HG03575 (cell line): ENCODE data around the gene ARHGAP6.

ENCODE experiments used
- ATAC-seq: cut with Tn5 transposase; IDR thresholded peaks from one replicate; pipeline ENCODE4 v1.9.1; 2021; ENCODE audit not compliant: unreplicated experiment, insufficient number of reproducible peaks, low FRiP score; ENCODE audit errors: extremely low read depth

The ARHGAP6 gene

GRCh38 chrX:11474021-11474420 lies 191.7 kb downstream of the ARHGAP6 start:
- no peak for ATAC-seq

- no peak for ATAC-seq
Observed at GRCh38 chrX:11472879-11473278, 192.8 kb downstream of the ARHGAP6 start.

- no peak for ATAC-seq
Observed at GRCh38 chrX:11472381-11472780, 193.3 kb downstream of the ARHGAP6 start.

GRCh38 chrX:11470250-11470974 lies 195.3 kb downstream of the ARHGAP6 start:
- ATAC-seq, result no peak

GRCh38 chrX:11465648-11466411 lies 199.9 kb downstream of the ARHGAP6 start:
- ATAC-seq, result no peak

- no peak for ATAC-seq
Observed at GRCh38 chrX:11464836-11465463, 200.8 kb downstream of the ARHGAP6 start.

GRCh38 chrX:11464380-11464779 lies 201.3 kb downstream of the ARHGAP6 start:
- no peak for ATAC-seq

GRCh38 chrX:11462648-11463047 lies 203.1 kb downstream of the ARHGAP6 start:
- no peak for ATAC-seq

GRCh38 chrX:11462136-11462535 lies 203.6 kb downstream of the ARHGAP6 start:
- ATAC-seq, result no peak

GRCh38 chrX:11461201-11462001 lies 204.3 kb downstream of the ARHGAP6 start:
- no peak for ATAC-seq

GRCh38 chrX:11460347-11460746 lies 205.4 kb downstream of the ARHGAP6 start:
- ATAC-seq, result no peak

- ATAC-seq, result no peak
Observed at GRCh38 chrX:11458170-11458569, 207.6 kb downstream of the ARHGAP6 start.

- no peak for ATAC-seq
Observed at GRCh38 chrX:11451151-11451550, 214.6 kb downstream of the ARHGAP6 start.

- no peak for ATAC-seq
Observed at GRCh38 chrX:11450354-11450753, 215.4 kb downstream of the ARHGAP6 start.

- no peak for ATAC-seq
Observed at GRCh38 chrX:11449613-11450012, 216.1 kb downstream of the ARHGAP6 start.

GRCh38 chrX:11447418-11447817 lies 218.3 kb downstream of the ARHGAP6 start:
- no peak for ATAC-seq

- no peak for ATAC-seq
Observed at GRCh38 chrX:11446949-11447348, 218.8 kb downstream of the ARHGAP6 start.

- no peak for ATAC-seq
Observed at GRCh38 chrX:11446336-11446735, 219.4 kb downstream of the ARHGAP6 start.

GRCh38 chrX:11445540-11445939 lies 220.2 kb downstream of the ARHGAP6 start:
- no peak for ATAC-seq
